IMR-90 (cell line): Measurements from ENCODE around the gene RAB37. TPM values are rescaled to one million over a fixed set of nuclear protein-coding genes. Genes with fewer than 3 reads are reported as not detected.

Experiments used
- ATAC-seq: fragments of 200-7000 bp; cut with Tn5 transposase; 2 replicates; pipeline ENCODE4 v1.9.1; 2020; ENCODE audit warnings: low read depth, mild to moderate bottlenecking, moderate library complexity
- BruUV-seq: library from RNA; stranded (reverse); fragments of 400-500 nt; replicated peaks from 2 replicates; lab custom pipeline; 2021; lab: Mats Ljungman, UMichigan
- CTCF ChIA-PET: fragments of 300-600 bp; formaldehyde crosslinking; extraction: SDS; loops from one replicate; lab custom pipeline; 2021; ENCODE audit warnings: antibody characterized with exemption; lab: Yijun Ruan, JAX
- POLR2A ChIA-PET: fragments of 300-600 bp; sonication (Branson Sonifier 250); formaldehyde crosslinking; loops from one replicate; lab custom pipeline; 2022; ENCODE audit warnings: antibody characterized with exemption; ENCODE audit not compliant: unreplicated experiment; lab: Charles Lee
- DNase-seq: peaks from one replicate; pipeline ENCODE4 v3.0.0; 2013
- H2AFZ ChIP-seq: replicated peaks from 2 replicates; pipeline ENCODE3; 2013; ENCODE audit warnings: low read length, mild to moderate bottlenecking; ENCODE audit not compliant: poor library complexity
- H2AK5ac ChIP-seq: 2 replicates; pipeline ENCODE4 v1.6.1; 2013; ENCODE audit warnings: low read depth, low read length, inconsistent platforms
- H2AK9ac ChIP-seq: replicated peaks from 2 replicates; pipeline ENCODE3; 2013; ENCODE audit warnings: mild to moderate bottlenecking, low read depth, low read length, moderate library complexity; ENCODE audit not compliant: poor library complexity
- H2BK120ac ChIP-seq: 2 replicates; pipeline ENCODE4 v1.6.1; 2013; ENCODE audit warnings: low read depth, low read length, inconsistent platforms
- H2BK15ac ChIP-seq: 3 replicates; pipeline ENCODE4 v1.6.1; 2013; ENCODE audit warnings: low read depth, low read length, inconsistent platforms
- H2BK20ac ChIP-seq: 2 replicates; pipeline ENCODE4 v1.6.1; 2013; ENCODE audit warnings: low read depth, mild to moderate bottlenecking, inconsistent platforms, low read length, moderate library complexity
- H2BK5ac ChIP-seq: 2 replicates; pipeline ENCODE4 v1.6.1; 2013; ENCODE audit warnings: mild to moderate bottlenecking, low read depth, low read length, inconsistent platforms; ENCODE audit not compliant: poor library complexity, severe bottlenecking
- H3K14ac ChIP-seq: replicated peaks from 2 replicates; pipeline ENCODE4 v1.6.1; 2013; ENCODE audit warnings: low read depth, low read length, inconsistent platforms
- H3K18ac ChIP-seq: 2 replicates; pipeline ENCODE4 v1.6.1; 2013; ENCODE audit warnings: low read depth, low read length, control low read depth
- H3K23ac ChIP-seq: 2 replicates; pipeline ENCODE4 v1.6.1; 2013; ENCODE audit warnings: low read depth, low read length, inconsistent platforms
- H3K27ac ChIP-seq: 2 replicates; pipeline ENCODE4 v1.5.1; 2013; ENCODE audit warnings: mild to moderate bottlenecking, control low read depth, low read length; ENCODE audit not compliant: insufficient read depth
- H3K27me3 ChIP-seq: 2 replicates; pipeline ENCODE4 v1.6.1; 2013; ENCODE audit warnings: low read length; ENCODE audit not compliant: control insufficient read depth, insufficient read depth
- H3K36me3 ChIP-seq: 2 replicates; pipeline ENCODE4 v1.6.1; 2013; ENCODE audit warnings: low read length, mixed read lengths; ENCODE audit not compliant: control insufficient read depth, insufficient read depth
- H3K4ac ChIP-seq: 2 replicates; pipeline ENCODE4 v1.6.1; 2013; ENCODE audit warnings: low read depth, low read length, inconsistent platforms
- H3K4me1 ChIP-seq: 2 replicates; pipeline ENCODE4 v1.6.1; 2013; ENCODE audit warnings: low read length, mixed read lengths; ENCODE audit not compliant: control insufficient read depth, insufficient read depth
- H3K4me2 ChIP-seq: 2 replicates; pipeline ENCODE4 v1.6.1; 2013; ENCODE audit warnings: low read depth, mild to moderate bottlenecking, control low read depth, low read length, moderate library complexity
- H3K4me3 ChIP-seq: 2 replicates; pipeline ENCODE4 v1.5.1; 2013; ENCODE audit warnings: low read depth, mild to moderate bottlenecking, control low read depth, low read length, moderate library complexity; ENCODE audit not compliant: insufficient read depth
- H3K56ac ChIP-seq: 2 replicates; pipeline ENCODE4 v1.6.1; 2013; ENCODE audit warnings: low read length, inconsistent platforms; ENCODE audit not compliant: insufficient read depth; ENCODE audit errors: extremely low read depth
- H3K79me1 ChIP-seq, 2 experiments: 2 replicates each; pipeline ENCODE4 v1.6.1; 2013; ENCODE audit warnings: low read length in 2 of 2, inconsistent platforms in 1 of 2, low read depth in 1 of 2
- H3K9ac ChIP-seq: 2 replicates; pipeline ENCODE4 v1.6.1; 2013; ENCODE audit warnings: low read depth, low read length, control low read depth
- H3K9me1 ChIP-seq: 2 replicates; pipeline ENCODE4 v1.6.1; 2013; ENCODE audit warnings: low read length, inconsistent platforms; ENCODE audit not compliant: insufficient read depth
- H3K9me3 ChIP-seq: 2 replicates; pipeline ENCODE4 v1.6.1; 2013; ENCODE audit warnings: low read length; ENCODE audit not compliant: control insufficient read depth, insufficient read depth
- H4K20me1 ChIP-seq: 2 replicates; pipeline ENCODE4 v1.6.1; 2013; ENCODE audit warnings: low read length, inconsistent platforms; ENCODE audit not compliant: insufficient read depth
- H4K5ac ChIP-seq: 2 replicates; pipeline ENCODE4 v1.6.1; 2013; ENCODE audit warnings: mild to moderate bottlenecking, low read depth, low read length, control low read depth
- H4K8ac ChIP-seq, 2 experiments: 2 replicates each; pipeline ENCODE4 v1.6.1; 2013; ENCODE audit warnings: low read depth in 2 of 2, low read length in 2 of 2, control low read depth in 1 of 2, inconsistent platforms in 1 of 2
- H4K91ac ChIP-seq: 2 replicates; pipeline ENCODE4 v1.6.1; 2013; ENCODE audit warnings: low read depth, low read length, inconsistent platforms; ENCODE audit not compliant: insufficient read depth
- CHD1 ChIP-seq: IDR thresholded peaks from 2 replicates; pipeline ENCODE4 v1.6.1; 2012; ENCODE audit warnings: low read depth, low read length, improper control_type of control experiment
- FOS ChIP-seq: fragments of 150-350 bp; IDR thresholded peaks from 2 replicates; pipeline ENCODE4 v1.6.1; 2016; ENCODE audit warnings: low read depth, low read length
- WGBS, 2 experiments: methylation state at CpG; one replicate each; pipeline versions ENCODE4 v1.1.5 to v1.1.7; 2013; ENCODE audit warnings: missing lambda C conversion rate in 2 of 2; ENCODE audit not compliant: insufficient read length in 1 of 2; ENCODE audit errors: extremely low coverage in 2 of 2; 5-methylcytosine and 5-hydroxymethylcytosine counted together
- dilution Hi-C: fragments of 300-500 bp; cut with HindIII; formaldehyde crosslinking; loops from one replicate; pipeline ENCODE4 v1.14.3; 2018; ENCODE audit warnings: low sequenced_read_pairs; ENCODE audit not compliant: unreplicated experiment
- in situ Hi-C: fragments of 300-500 bp; cut with MboI; formaldehyde crosslinking; loops from 3 replicates; pipeline ENCODE4 v1.14.3; 2019; ENCODE audit warnings: low sequenced_read_pairs, inconsistent platforms, mixed read lengths
- intact Hi-C: fragments of 100-400 bp; cut with micrococcal nuclease; formaldehyde crosslinking; loops from 2 replicates; pipeline ENCODE4 v1.10.0; 2022
- polyA plus RNA-seq, 3 experiments: library from polyadenylated mRNA; depleted of rRNA; stranded (reverse); fragments of >200 nt; gene quantifications; 2 replicates each; pipeline ENCODE4 v1.2.3, GENCODE V29; 2012; ENCODE audit warnings: low replicate concordance in 1 of 3
- total RNA-seq: library from RNA; depleted of rRNA; stranded (reverse); fragments of >200 nt; gene quantifications from 2 replicates; pipeline ENCODE4 v1.2.3, GENCODE V29; 2012

RAB37 gene
- total and polyA plus RNA-seq, 2 of the 4 experiments (the other 2 are of a cell fraction): 0.19 TPM; not detected in 1

GRCh38 chr17:74723891-74724290 is 13.2 kb upstream of the RAB37 start:
- ATAC-seq: no peak
- Histone ChIP-seq H3K4me1 (no peaks in the 10 kb centered on the region), H3K79me1 (no peaks in the 10 kb centered on the region), H3K27ac (no peak overlapping the region), H4K91ac (no peak overlapping the region), H2AK5ac (no peak overlapping the region), H3K9me1 (no peaks in the 10 kb centered on the region), H2BK120ac (no peak overlapping the region), H3K9ac (no peak overlapping the region), H4K8ac (no peak overlapping the region), H3K4ac (no peak overlapping the region), H3K23ac (no peak overlapping the region), H2AFZ (no peak overlapping the region), H3K4me3 (no peak overlapping the region), H3K36me3 (no peaks in the 10 kb centered on the region), H3K4me2 (no peak overlapping the region), H2AK9ac (no peak overlapping the region), H3K9me3 (peaks cover under 1% of the 10 kb centered on the region; the same call in 1 of the 2 replicates), H2BK15ac (no peak overlapping the region), H4K20me1 (no peaks in the 10 kb centered on the region), H3K27me3 (no peaks in the 10 kb centered on the region; the same call in 1 of the 2 replicates), H3K14ac (no peak overlapping the region), H3K18ac (no peak overlapping the region), H2BK5ac (no peak overlapping the region), H2BK20ac (no peak overlapping the region), H3K56ac (no peak overlapping the region), H4K5ac (no peak overlapping the region)
- dilution Hi-C loops: no loop called here
- no peak for DNase-seq
- TF ChIP-seq FOS (no peak), CHD1 (no peak)
- CTCF ChIA-PET: no interaction called here
- intact Hi-C loops: no loop called here
- in situ Hi-C loops: no loop called here
- no TSS peak for BruUV-seq
- 48% methylated on average over 3 of the region's 5 CpGs; no CpG with 5 or more reads in 1 of the 2 experiments for WGBS, 2 experiments
- POLR2A ChIA-PET: no interaction called here
